ENCODE results near the gene ZNF527.
"Not testable (repeated sequence)": the region's sequence is repeated elsewhere in the genome, so short reads cannot be mapped to it uniquely, and the experiment has no call there.

ZNF527 gene

DNA sequence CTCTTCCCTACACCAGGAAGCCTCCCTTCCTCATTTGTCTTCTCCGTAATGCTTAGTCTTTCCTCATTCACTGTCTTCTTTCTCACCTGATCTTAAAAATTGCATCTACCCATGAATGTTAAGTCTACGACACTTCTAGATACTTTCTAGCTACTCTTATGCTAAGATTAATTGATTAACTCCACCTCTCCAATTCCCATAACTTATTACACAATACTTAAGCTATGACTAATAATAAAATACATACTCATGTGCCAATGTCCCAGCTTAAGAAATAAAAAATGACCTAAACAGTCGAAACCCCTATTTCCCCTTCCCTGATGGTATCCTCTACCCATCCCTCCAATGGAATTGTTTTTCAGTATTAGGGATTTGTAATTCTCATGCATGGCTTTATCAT is 22.8 kb upstream of the ZNF527 start:
- TF ChIP-seq, protein P1, sequence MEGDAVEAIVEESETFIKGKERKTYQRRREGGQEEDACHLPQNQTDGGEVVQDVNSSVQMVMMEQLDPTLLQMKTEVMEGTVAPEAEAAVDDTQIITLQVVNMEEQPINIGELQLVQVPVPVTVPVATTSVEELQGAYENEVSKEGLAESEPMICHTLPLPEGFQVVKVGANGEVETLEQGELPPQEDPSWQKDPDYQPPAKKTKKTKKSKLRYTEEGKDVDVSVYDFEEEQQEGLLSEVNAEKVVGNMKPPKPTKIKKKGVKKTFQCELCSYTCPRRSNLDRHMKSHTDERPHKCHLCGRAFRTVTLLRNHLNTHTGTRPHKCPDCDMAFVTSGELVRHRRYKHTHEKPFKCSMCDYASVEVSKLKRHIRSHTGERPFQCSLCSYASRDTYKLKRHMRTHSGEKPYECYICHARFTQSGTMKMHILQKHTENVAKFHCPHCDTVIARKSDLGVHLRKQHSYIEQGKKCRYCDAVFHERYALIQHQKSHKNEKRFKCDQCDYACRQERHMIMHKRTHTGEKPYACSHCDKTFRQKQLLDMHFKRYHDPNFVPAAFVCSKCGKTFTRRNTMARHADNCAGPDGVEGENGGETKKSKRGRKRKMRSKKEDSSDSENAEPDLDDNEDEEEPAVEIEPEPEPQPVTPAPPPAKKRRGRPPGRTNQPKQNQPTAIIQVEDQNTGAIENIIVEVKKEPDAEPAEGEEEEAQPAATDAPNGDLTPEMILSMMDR (IDR thresholded peaks at IDR 0.05; ENCODE audit: low read depth, low read length) = no peak
- H3K4me3 ChIP-seq (ENCODE audit: low read depth, low read length) = no peak overlapping the region

DNA sequence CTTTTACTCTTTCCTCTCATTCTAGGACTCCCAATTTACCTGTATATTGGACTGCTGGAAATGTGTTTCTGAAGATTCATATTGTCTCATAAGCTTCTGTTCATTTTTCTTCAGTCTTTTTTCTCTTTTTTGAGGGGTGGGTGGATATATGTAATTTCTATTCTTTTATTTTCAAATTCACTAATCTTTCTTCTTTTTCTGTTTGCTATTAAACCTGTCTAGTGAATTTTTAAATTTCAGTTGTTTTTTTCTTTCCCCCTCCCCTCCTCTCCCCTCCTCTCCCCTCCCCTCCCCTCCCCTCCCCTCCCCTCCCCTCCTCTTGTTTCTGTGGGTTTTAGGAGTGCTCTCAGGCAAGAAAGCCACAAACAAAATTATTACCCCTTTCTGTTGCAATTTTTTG is 16.9 kb upstream of the ZNF527 start:
- TF ChIP-seq, protein P1 (IDR thresholded peaks at IDR 0.05; ENCODE audit: low read depth, low read length) = no peak
- H3K4me3 ChIP-seq (ENCODE audit: low read depth, low read length) = no peak overlapping the region

DNA sequence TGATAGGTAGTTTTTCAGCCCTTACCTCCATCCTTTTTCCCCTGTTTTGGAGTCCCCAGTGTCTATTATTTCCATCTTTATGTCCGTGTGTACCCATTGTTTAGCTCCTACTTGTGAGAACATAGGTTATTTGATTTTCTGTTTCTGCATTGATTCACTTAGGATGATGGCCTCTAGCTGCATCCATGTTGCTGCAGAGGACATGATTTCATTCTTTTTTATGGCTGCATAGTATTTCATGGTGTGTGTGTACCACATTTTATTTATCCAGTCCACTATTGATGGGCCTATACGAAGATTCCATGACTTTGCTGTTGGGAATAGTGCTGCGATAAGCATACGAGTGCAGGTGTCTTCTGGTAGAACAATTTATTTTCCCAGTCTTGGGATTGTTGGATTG is 15.0 kb upstream of the ZNF527 start:
- TF ChIP-seq, protein P1 (IDR thresholded peaks at IDR 0.05; ENCODE audit: low read depth, low read length) = no peak
- no peak overlapping the region for H3K4me3 ChIP-seq (ENCODE audit: low read depth, low read length)

DNA sequence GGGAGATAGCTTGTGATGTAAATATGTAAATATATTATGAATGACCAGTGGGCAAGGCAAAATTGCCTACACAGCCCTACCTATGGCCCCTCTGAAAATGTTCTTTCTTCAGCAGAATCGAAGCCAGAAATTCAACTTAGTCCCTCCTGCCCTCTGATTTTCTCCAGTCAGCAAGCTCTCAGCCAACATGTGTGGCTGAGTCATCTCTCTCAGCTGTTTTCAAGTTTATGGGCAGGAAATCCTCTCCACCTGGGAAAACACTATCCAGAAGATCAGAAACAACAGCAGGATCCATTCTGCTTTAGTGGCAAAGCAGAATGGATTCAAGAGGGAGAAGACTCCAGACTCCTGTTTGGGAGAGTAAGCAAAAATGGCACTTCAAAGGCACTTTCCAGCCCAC is 8.9 kb upstream of the ZNF527 start:
- H3K4me3 ChIP-seq (ENCODE audit: low read depth, low read length) = no peak overlapping the region
- TF ChIP-seq, protein P1 (IDR thresholded peaks at IDR 0.05; ENCODE audit: low read depth, low read length) = no peak

DNA sequence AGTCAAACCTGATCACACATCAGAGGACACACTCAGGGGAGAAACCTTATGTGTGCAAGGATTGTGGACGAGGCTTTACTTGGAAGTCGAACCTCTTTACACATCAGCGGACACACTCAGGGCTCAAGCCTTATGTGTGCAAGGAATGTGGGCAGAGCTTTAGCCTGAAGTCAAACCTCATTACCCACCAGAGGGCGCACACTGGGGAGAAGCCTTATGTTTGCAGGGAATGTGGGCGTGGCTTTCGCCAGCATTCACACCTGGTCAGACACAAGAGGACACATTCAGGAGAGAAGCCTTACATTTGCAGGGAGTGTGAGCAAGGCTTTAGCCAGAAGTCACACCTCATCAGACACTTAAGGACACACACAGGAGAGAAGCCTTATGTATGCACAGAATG is 8.2 kb upstream of the ZNF527 start:
- TF ChIP-seq, protein P1 (IDR thresholded peaks at IDR 0.05; ENCODE audit: low read depth, low read length) = no peak

DNA sequence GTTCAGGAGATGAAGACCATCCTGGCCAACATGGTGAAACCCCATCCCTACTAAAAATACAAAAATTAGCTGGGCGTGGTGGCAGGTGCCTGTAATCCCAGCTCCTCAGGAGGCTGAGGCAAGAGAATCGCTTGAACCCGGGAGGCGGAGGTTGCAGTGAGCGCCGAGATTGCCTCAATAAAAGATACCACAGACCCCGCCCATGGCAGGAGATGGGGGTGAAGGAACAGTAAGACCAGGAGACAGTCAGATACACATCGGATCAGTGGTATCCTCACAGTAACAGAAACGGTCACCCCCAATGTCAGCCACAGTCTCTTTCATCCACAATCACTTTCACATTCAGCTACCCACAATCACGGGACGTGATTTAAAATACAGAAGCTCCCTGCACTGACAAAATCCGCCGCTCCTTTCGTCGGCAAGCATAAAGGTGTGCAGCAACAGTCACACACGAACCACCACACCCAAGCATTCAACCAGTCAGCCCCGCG is 466 bp upstream of the ZNF527 start:
- H3K4me3 ChIP-seq (ENCODE audit: low read depth, low read length) = peak overlapping the region; percentile 84

More for the DNA sequence above, 8.2 kb upstream of the ZNF527 start:
- H3K4me3 ChIP-seq (ENCODE audit: low read depth, low read length) = no peak overlapping the region

DNA sequence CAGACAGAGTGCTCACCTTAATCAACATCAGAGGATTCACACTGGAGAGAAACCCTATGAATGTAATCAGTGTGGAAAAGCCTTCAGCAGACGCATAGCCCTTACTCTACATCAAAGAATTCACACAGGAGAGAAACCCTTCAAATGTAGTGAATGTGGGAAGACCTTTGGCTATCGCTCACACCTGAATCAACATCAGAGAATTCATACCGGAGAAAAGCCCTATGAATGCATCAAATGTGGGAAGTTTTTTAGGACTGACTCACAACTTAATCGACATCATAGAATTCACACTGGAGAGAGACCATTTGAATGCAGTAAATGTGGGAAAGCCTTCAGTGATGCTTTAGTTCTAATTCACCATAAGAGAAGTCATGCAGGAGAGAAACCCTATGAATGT is 18.3 kb downstream of the ZNF527 start:
- no peak overlapping the region for H3K4me3 ChIP-seq (ENCODE audit: low read depth, low read length)
- TF ChIP-seq, protein P1 (IDR thresholded peaks at IDR 0.05; ENCODE audit: low read depth, low read length) = no peak

DNA sequence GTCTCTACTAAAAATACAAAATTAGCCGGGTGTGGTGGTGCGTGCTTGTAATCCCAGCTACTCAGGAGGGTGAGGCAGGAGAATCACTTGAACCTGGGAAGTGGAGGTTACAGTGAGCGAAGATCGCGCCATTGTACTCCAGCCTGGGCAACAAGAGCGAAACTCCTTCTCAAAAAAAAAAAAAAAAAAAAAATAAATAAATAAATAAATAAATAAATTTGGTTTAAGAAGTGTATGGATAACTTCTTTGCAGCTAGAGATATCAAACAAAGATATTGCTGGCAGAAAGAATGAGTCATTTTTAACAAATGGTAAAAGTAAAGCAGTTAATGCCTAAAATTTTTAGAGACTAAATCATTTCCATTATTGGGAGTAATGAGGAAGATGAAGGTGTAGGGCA is 20.5 kb downstream of the ZNF527 start:
- H3K4me3 ChIP-seq (ENCODE audit: low read depth, low read length) = not testable (repeated sequence)

Measured in WI38 (cell line).